Neural progenitor cell (in vitro differentiated cells): ENCODE data around the gene ADGRG1. TPM values are rescaled to one million over a fixed set of nuclear protein-coding genes. Genes with fewer than 3 reads are reported as not detected.
A peak's percentile ranks its signal among the peaks of the same experiment; 100 is the strongest.

Source experiments
- DNase-seq: peaks from one replicate; pipeline ENCODE4 v3.0.0-alpha.2; 2016; ENCODE audit warnings: low spot score
- H2AFZ ChIP-seq: fragments of 200-600 bp; sonication (generic); replicated peaks from 2 replicates; pipeline ENCODE4 v1.6.1; 2016; ENCODE audit warnings: antibody characterized with exemption
- H3F3A ChIP-seq: fragments of 200-600 bp; sonication (generic); 2 replicates; pipeline ENCODE4 v1.6.1; 2016; ENCODE audit warnings: antibody characterized with exemption, low read depth
- H3K27ac ChIP-seq: fragments of 200-600 bp; sonication (generic); 2 replicates; pipeline ENCODE4 v1.5.1; 2016; ENCODE audit warnings: mild to moderate bottlenecking
- H3K27me3 ChIP-seq: fragments of 200-600 bp; sonication (generic); 2 replicates; pipeline ENCODE4 v1.6.1; 2016; ENCODE audit warnings: mild to moderate bottlenecking, moderate library complexity
- H3K36me3 ChIP-seq: fragments of 200-600 bp; sonication (generic); 2 replicates; pipeline ENCODE4 v1.5.1; 2016
- H3K4me1 ChIP-seq: fragments of 200-600 bp; sonication (generic); 2 replicates; pipeline ENCODE4 v1.6.1; 2016; ENCODE audit warnings: mixed run types
- H3K4me2 ChIP-seq: fragments of 200-600 bp; sonication (generic); 2 replicates; pipeline ENCODE4 v1.6.1; 2016
- H3K4me3 ChIP-seq: fragments of 200-600 bp; sonication (generic); 2 replicates; pipeline ENCODE4 v1.5.1; 2016
- H3K79me2 ChIP-seq: fragments of 200-600 bp; sonication (generic); 2 replicates; pipeline ENCODE4 v1.6.1; 2016; ENCODE audit warnings: low read depth
- H3K9ac ChIP-seq: fragments of 200-600 bp; sonication (generic); 2 replicates; pipeline ENCODE4 v1.6.1; 2016
- H3K9me3 ChIP-seq: fragments of 200-600 bp; sonication (generic); 2 replicates; pipeline ENCODE4 v1.5.1; 2016; ENCODE audit warnings: low read depth
- H4K20me1 ChIP-seq: fragments of 200-600 bp; sonication (generic); 2 replicates; pipeline ENCODE4 v1.6.1; 2016; ENCODE audit warnings: low read depth
- H3K27ac Mint-ChIP-seq: 3 replicates; pipeline ENCODE4 v1.8.0; 2021; ENCODE audit warnings: mixed read lengths
- H3K27me3 Mint-ChIP-seq: 2 replicates; pipeline ENCODE4 v1.8.0; 2022; ENCODE audit warnings: low read depth, mild to moderate bottlenecking, inconsistent platforms, moderate library complexity, mixed read lengths; ENCODE audit not compliant: insufficient read depth
- H3K36me3 Mint-ChIP-seq: 3 replicates; pipeline ENCODE4 v1.8.0; 2021; ENCODE audit warnings: mixed read lengths
- H3K4me1 Mint-ChIP-seq: 3 replicates; pipeline ENCODE4 v1.8.0; 2021; ENCODE audit warnings: mixed read lengths
- H3K4me3 Mint-ChIP-seq: 3 replicates; pipeline ENCODE4 v1.8.0; 2021; ENCODE audit warnings: mild to moderate bottlenecking, moderate library complexity, mixed read lengths
- H3K9me3 Mint-ChIP-seq: 3 replicates; pipeline ENCODE4 v1.8.0; 2020; ENCODE audit warnings: mixed read lengths
- CTCF ChIP-seq: fragments of 200-600 bp; sonication (generic); IDR thresholded peaks from 2 replicates; pipeline ENCODE4 v1.5.1; 2017; ENCODE audit warnings: antibody characterized with exemption, mild to moderate bottlenecking
- EZH2 ChIP-seq: fragments of 200-600 bp; sonication (generic); IDR thresholded peaks from 2 replicates; pipeline ENCODE4 v1.6.1; 2017; ENCODE audit warnings: antibody characterized with exemption, mild to moderate bottlenecking, moderate library complexity
- EZH2phosphoT487 ChIP-seq: fragments of 200-600 bp; sonication (generic); IDR thresholded peaks from 2 replicates; pipeline ENCODE4 v1.6.1; 2017; ENCODE audit warnings: antibody characterized with exemption
- total RNA-seq: library from RNA; depleted of rRNA; stranded (reverse); fragments of >200 nt; gene quantifications from 2 replicates; pipeline ENCODE4 v1.2.3, GENCODE V29; 2015; ENCODE audit warnings: low replicate concordance

Gene ADGRG1
- total RNA-seq, result 8.0 and 17.5 TPM in 2 replicates

- no peaks in the 10 kb centered on the region for H3K36me3 Mint-ChIP-seq
- peaks cover 13% of the 10 kb centered on the region for H3K27me3 Mint-ChIP-seq
- H3K9me3 ChIP-seq, result no peaks in the 10 kb centered on the region
- peak within 1 kb of the TSS; percentile 23 for H3K4me3 ChIP-seq
- H3K9me3 Mint-ChIP-seq, result no peaks in the 10 kb centered on the region
- H3K9ac ChIP-seq, result no peak within 1 kb of the TSS
- H3K4me1 Mint-ChIP-seq, result peaks cover 68% of the 10 kb centered on the region
- peaks cover 18% of the 10 kb centered on the region for H3K4me1 ChIP-seq
- H3K27ac Mint-ChIP-seq, result peak within 1 kb of the TSS; percentile 91
- DNase-seq, result peak; percentile 75
- TF ChIP-seq EZH2phosphoT487 (no peak), CTCF (peak; percentile 25)
- no peak within 1 kb of the TSS for H2AFZ ChIP-seq
- peaks cover 9% of the 10 kb centered on the region for H3F3A ChIP-seq
- no peak within 1 kb of the TSS for H3K27ac ChIP-seq
- H3K79me2 ChIP-seq, result no peaks in the 10 kb centered on the region
- H3K27me3 ChIP-seq, result no peaks in the 10 kb centered on the region
- no peaks in the 10 kb centered on the region for H3K36me3 ChIP-seq
- peak within 1 kb of the TSS; percentile 79 for H3K4me3 Mint-ChIP-seq
- H4K20me1 ChIP-seq, result no peaks in the 10 kb centered on the region
- peak within 1 kb of the TSS; percentile 73 for H3K4me2 ChIP-seq
Measured at GRCh38 chr16:57628008-57628781, at the start of gene ADGRG1. TSS of gene ADGRG1 (plus strand) at chr16:57628630. CDS start at chr16:57650288, 21,658 bp downstream.

- Histone ChIP-seq H4K20me1 (no peaks in the 10 kb centered on the region), H3K4me2 (no peak overlapping the region), H3K79me2 (no peaks in the 10 kb centered on the region), H2AFZ (no peak overlapping the region), H3K9me3 (no peaks in the 10 kb centered on the region), H3F3A (no peaks in the 10 kb centered on the region), H3K4me1 (no peaks in the 10 kb centered on the region), H3K27ac (no peak overlapping the region), H3K4me3 (no peak overlapping the region), H3K9ac (no peak overlapping the region), H3K27me3 (peaks cover 15% of the 10 kb centered on the region), H3K36me3 (no peaks in the 10 kb centered on the region)
- Mint-ChIP-seq H3K27me3 (peaks cover 11% of the 10 kb centered on the region), H3K4me1 (no peaks in the 10 kb centered on the region), H3K9me3 (no peaks in the 10 kb centered on the region), H3K36me3 (no peaks in the 10 kb centered on the region), H3K4me3 (no peak overlapping the region), H3K27ac (no peak overlapping the region)
- no peak for TF ChIP-seq EZH2phosphoT487
- TF ChIP-seq CTCF, result no peak
- TF ChIP-seq EZH2, result no peak
- DNase-seq, result no peak
Measured at GRCh38 chr16:57579361-57579665, 49.1 kb upstream of the ADGRG1 start.

GRCh38 chr16:57585051-57585687, 43.3 kb upstream of the ADGRG1 start:
- Mint-ChIP-seq H3K9me3 (no peaks in the 10 kb centered on the region), H3K27me3 (peaks cover 3% of the 10 kb centered on the region), H3K4me3 (no peak overlapping the region), H3K4me1 (no peaks in the 10 kb centered on the region), H3K27ac (no peak overlapping the region), H3K36me3 (no peaks in the 10 kb centered on the region)
- Histone ChIP-seq H3K9ac (no peak overlapping the region), H2AFZ (no peak overlapping the region), H4K20me1 (no peaks in the 10 kb centered on the region), H3K4me3 (no peak overlapping the region), H3K27ac (no peak overlapping the region), H3K4me2 (no peak overlapping the region), H3K27me3 (peaks cover 29% of the 10 kb centered on the region), H3K36me3 (no peaks in the 10 kb centered on the region), H3K9me3 (no peaks in the 10 kb centered on the region), H3F3A (no peaks in the 10 kb centered on the region), H3K79me2 (no peaks in the 10 kb centered on the region), H3K4me1 (no peaks in the 10 kb centered on the region)
- DNase-seq, result no peak
- TF ChIP-seq CTCF (no peak), EZH2 (no peak), EZH2phosphoT487 (no peak)
